ENCODE results near the gene PPBP.

DNA sequence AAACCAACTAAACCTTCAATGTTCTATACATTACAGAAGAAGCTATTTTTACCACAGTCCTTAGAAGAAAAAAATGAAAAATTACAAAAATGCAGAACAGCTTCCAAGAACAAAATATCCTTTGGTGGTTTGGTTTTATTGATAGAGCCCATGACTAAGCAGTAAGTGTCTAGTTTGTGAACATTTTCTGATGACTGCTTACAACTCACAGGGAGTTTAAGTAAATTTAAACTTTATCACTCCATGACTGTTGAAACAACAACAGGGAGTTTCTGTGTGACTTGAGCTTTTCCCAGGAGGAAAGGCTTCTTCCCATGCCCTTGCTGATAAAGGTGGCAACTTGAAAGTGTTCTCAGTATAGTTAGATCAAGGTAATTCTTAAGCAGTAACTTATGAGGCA, 9.1 kb downstream of the PPBP start:
- TF ChIP-seq CTCF (IDR thresholded peaks at IDR 0.05; ENCODE audit: low read depth, low read length) (no peak), POLR2A (IDR thresholded peaks at IDR 0.05; ENCODE audit: extremely low read depth, insufficient read length) (no peak)
- TF ChIP-seq, protein P1, sequence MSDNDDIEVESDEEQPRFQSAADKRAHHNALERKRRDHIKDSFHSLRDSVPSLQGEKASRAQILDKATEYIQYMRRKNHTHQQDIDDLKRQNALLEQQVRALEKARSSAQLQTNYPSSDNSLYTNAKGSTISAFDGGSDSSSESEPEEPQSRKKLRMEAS (IDR thresholded peaks at IDR 0.05; ENCODE audit: low read depth, low read length) = no peak

Measured in NB4 (cell line).